Lung (tissue), 12 donors: ENCODE results near the gene ACRBP. TPM values are rescaled to one million over a fixed set of nuclear protein-coding genes. Genes with fewer than 3 reads are reported as not detected.

ENCODE experiments used
- ATAC-seq: fragments of 200-7000 bp; cut with Tn5 transposase; one replicate; pipeline ENCODE4 v1.9.1; 2020; ENCODE audit warnings: moderate number of reproducible peaks; ENCODE audit not compliant: insufficient read depth, low FRiP score
- DNase-seq, 3 donors: peaks; one replicate each; pipeline ENCODE4 v3.0.0-alpha.2; 2013 to 2017
- H3K27ac ChIP-seq, 2 donors: one replicate each; pipeline ENCODE4 v1.5.1; 2013; ENCODE audit warnings: mild to moderate bottlenecking in 2 of 2, moderate library complexity in 2 of 2, control low read depth in 1 of 2, inconsistent platforms in 1 of 2, low read depth in 1 of 2, low read length in 1 of 2
- H3K27me3 ChIP-seq, 3 donors: one replicate each; pipeline ENCODE4 v1.5.1; 2013; ENCODE audit warnings: low read length in 2 of 3; ENCODE audit not compliant: control insufficient read depth in 3 of 3, insufficient read depth in 3 of 3
- H3K36me3 ChIP-seq, 4 donors: one replicate each; pipeline ENCODE4 v1.5.1; 2013; ENCODE audit warnings: low read length in 4 of 4, mild to moderate bottlenecking in 1 of 4, moderate library complexity in 1 of 4; ENCODE audit not compliant: control insufficient read depth in 4 of 4, insufficient read depth in 4 of 4
- H3K4me1 ChIP-seq, 5 donors: one replicate each; pipeline ENCODE4 v1.5.1; 2013; ENCODE audit warnings: low read length in 5 of 5, mild to moderate bottlenecking in 2 of 5, moderate library complexity in 1 of 5; ENCODE audit not compliant: control insufficient read depth in 5 of 5, insufficient read depth in 5 of 5
- H3K4me3 ChIP-seq: one replicate; pipeline ENCODE4 v1.5.1; 2013; ENCODE audit warnings: mild to moderate bottlenecking, control low read depth, moderate library complexity
- H3K9ac ChIP-seq, 2 donors: one replicate each; pipeline ENCODE4 v1.5.1; 2013; ENCODE audit warnings: low read length in 2 of 2, control low read depth in 1 of 2; ENCODE audit not compliant: insufficient read depth in 1 of 2
- H3K9me3 ChIP-seq, 4 donors: one replicate each; pipeline ENCODE4 v1.5.1; 2013; ENCODE audit warnings: low read length in 3 of 4, mild to moderate bottlenecking in 1 of 4, moderate library complexity in 1 of 4; ENCODE audit not compliant: control insufficient read depth in 4 of 4, insufficient read depth in 3 of 4
- WGBS, 2 donors: extraction: QIAGEN DNeasy Blood & Tissue Kit; methylation state at CpG; one replicate each; pipeline ENCODE4 v1.1.7; 2013; 5-methylcytosine and 5-hydroxymethylcytosine counted together
- polyA plus RNA-seq, 2 donors: library from polyadenylated mRNA; stranded (reverse); fragments of 200-250 nt; gene quantifications; one replicate each; pipeline ENCODE4 v1.2.1, GENCODE V29; 2013
- total RNA-seq, 2 donors: library from RNA; depleted of rRNA in 1 of 2; stranded (reverse); fragments of >200 nt in 1 of 2; gene quantifications; one replicate each; pipeline ENCODE4 v1.2.1, GENCODE V29; 2014 to 2021
- TF ChIP-seq, protein P1 (sequence below): IDR thresholded peaks from 2 replicates; pipeline ENCODE4 v1.5.1; 2012; ENCODE audit warnings: mild to moderate bottlenecking; ENCODE audit errors: control extremely low read depth, extremely low read depth
- donor health status: control.
- donor health status: control.
- donor health status: Bipolar disorder and iron deficiency.
- donor health status: healthy.
- donor health status: DM: yes; HTN: yes; CAD: no.

The ACRBP gene
- total and polyA plus RNA-seq, 4 donors = 0.93 to 8.7 (median 3.8) TPM

DNA sequence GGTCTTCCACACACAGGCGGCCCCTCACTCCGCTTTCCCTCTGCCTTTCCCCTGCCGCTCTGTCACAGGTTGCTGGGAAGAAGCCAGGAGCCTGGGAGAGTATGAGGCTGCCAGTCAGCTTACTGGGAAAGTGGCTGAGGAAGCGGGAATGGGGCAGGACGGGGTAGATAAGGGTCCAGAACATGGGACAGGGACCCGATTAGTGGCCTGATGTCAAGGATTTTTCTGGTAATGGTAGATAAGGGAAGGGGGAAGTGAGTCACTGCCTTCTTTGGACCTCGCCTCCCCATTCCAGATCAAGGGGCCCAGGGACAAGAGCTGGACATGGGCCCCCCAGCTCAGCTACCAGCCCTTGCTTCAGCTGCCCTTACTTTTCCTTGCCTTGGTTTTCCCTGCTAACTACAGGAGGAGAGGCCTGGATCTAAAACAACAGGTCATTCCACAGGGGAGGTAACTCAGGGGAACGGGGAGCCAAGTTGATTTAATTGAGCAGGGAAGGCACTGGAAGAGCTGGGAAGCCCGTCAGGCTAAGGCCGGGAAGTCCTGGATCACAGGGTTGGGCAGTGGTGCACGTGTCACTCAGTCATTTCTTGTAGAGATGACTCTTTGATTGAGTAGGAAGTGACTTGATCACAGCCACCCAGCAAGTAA, 8.0 kb downstream of the ACRBP start:
- Histone ChIP-seq H3K9ac (no peak overlapping the region), H3K9me3 (peaks cover 0 to 2% (median 0%) of the 10 kb centered on the region in 4 donors), H3K27me3 (no peaks in the 10 kb centered on the region), H3K27ac (no peak overlapping the region), H3K36me3 (no peaks in the 10 kb centered on the region), H3K4me1 (peaks cover 0 to 3% (median 0%) of the 10 kb centered on the region in 5 donors), H3K4me3 (no peak overlapping the region)
- TF ChIP-seq, protein P1, sequence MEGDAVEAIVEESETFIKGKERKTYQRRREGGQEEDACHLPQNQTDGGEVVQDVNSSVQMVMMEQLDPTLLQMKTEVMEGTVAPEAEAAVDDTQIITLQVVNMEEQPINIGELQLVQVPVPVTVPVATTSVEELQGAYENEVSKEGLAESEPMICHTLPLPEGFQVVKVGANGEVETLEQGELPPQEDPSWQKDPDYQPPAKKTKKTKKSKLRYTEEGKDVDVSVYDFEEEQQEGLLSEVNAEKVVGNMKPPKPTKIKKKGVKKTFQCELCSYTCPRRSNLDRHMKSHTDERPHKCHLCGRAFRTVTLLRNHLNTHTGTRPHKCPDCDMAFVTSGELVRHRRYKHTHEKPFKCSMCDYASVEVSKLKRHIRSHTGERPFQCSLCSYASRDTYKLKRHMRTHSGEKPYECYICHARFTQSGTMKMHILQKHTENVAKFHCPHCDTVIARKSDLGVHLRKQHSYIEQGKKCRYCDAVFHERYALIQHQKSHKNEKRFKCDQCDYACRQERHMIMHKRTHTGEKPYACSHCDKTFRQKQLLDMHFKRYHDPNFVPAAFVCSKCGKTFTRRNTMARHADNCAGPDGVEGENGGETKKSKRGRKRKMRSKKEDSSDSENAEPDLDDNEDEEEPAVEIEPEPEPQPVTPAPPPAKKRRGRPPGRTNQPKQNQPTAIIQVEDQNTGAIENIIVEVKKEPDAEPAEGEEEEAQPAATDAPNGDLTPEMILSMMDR = no peak
- no peak for ATAC-seq
- DNase-seq = no peak
- 71 to 73% methylated on average over 11 of the region's 11 CpGs for WGBS, 2 donors

DNA sequence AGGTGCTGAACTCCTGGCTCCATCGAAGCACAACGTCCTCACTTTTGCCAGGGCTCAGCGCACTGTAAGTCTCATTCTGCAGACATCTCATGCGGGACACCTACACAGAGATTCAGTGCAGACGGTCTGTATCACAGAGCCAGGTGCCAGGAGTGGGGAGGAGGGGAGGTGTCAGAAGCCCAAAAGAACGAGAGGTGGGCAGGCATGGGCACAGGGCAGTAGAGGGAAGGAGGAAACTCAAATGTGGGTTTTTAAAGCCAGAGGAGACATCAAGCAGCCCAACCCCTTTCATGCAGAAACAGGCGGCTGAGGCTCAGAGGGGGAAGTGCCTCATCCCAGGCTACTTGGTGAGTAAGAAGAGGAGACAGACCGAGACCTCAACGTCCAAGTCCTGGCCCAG, 8.9 kb downstream of the ACRBP start:
- 60 to 74% methylated on average over 9 of the region's 9 CpGs for WGBS, 2 donors
- no peaks in the 10 kb centered on the region for H3K27me3 ChIP-seq
- TF ChIP-seq, protein P1 = no peak
- no peak for DNase-seq
- H3K9ac ChIP-seq = no peak overlapping the region
- no peaks in the 10 kb centered on the region for H3K9me3 ChIP-seq
- H3K4me3 ChIP-seq = no peak overlapping the region
- no peaks in the 10 kb centered on the region for H3K36me3 ChIP-seq
- H3K27ac ChIP-seq = no peak overlapping the region
- ATAC-seq = no peak
- H3K4me1 ChIP-seq = peaks cover 0 to 3% (median 0%) of the 10 kb centered on the region in 5 donors

DNA sequence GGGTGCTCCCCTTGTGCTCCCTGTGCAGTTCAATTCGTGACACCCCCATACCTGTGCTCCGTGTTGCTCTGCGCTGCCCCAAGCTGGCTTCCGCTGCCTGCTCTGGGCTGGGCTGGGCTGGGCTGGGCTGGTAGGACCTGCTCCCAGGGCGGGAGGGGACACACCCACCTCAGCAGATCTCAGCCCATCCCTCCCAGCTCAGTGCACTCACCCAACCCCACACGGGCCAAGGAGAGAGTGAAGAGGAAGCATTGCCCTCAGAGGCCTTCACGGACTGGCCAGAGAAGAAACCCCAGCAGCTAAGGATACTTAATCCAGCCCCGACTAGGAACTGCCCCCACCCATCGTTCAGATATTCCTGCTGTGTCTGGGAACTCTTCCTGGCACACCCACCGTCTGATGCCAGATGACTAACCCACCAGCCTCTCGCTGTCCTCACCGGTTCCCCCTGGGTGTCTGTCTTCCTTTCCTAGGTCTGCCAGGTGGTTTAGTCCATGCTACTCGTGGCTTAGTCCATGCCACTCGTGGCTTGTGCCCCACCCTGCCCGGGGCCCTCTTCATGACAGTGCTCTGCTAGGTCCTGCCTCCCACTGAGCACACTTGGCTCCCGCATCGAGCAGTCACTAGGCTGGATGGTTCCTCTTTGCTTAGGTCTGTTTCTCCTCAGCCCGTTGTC, 11.2 kb downstream of the ACRBP start, which contains the start of gene LPAR5:
Gene LPAR5, minus strand, starts transcription at position 104 of the 676 bp plus-strand sequence. CDS start 14,711 bp downstream, outside the sequence.
- no peak within 1 kb of the TSS for H3K4me3 ChIP-seq
- no peaks in the 10 kb centered on the region for H3K36me3 ChIP-seq
- WGBS, 2 donors = 46 to 49% methylated on average over 18 of the region's 18 CpGs
- no peaks in the 10 kb centered on the region for H3K9me3 ChIP-seq
- TF ChIP-seq, protein P1 = no peak
- DNase-seq (no peak), ATAC-seq (no peak)
- no peak within 1 kb of the TSS for H3K9ac ChIP-seq
- H3K27ac ChIP-seq = peak within 1 kb of the TSS in 1 of 2 donors; percentile 28
- peaks cover 0 to 20% (median 0%) of the 10 kb centered on the region in 5 donors for H3K4me1 ChIP-seq
- H3K27me3 ChIP-seq = peaks cover 0 to under 1% (median 0%) of the 10 kb centered on the region in 3 donors
